NCI-H446 (cell line): ENCODE measurements around the gene HACD2.
A peak's percentile ranks its signal among the peaks of the same experiment; 100 is the strongest.

ENCODE experiments used
- DNase-seq, 2 experiments: peaks; one replicate each; lab custom pipeline; 2025; lab: John Stamatoyannopoulos, UW

The HACD2 gene

DNA sequence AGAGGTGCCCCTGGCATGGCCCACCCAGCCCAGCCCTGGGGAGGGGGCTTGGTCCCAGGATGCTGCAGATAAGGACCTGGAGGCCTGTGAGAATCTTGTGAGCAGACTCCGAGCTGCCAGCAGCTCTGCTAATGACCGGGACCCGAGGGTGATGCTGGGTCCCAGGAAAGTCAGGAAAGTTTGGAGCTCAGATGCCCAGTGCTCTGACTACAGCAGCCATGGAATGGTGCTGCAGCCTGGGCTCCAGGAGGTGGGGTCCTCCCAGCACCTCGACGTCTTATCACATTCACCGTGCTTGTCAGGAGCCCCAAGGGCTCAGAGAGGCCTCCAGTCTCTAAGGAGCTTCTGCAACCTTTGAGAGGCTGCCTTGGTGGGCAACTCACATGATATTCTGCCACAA lies 101.7 kb downstream of the HACD2 start:
- DNase-seq, result no peak

- DNase-seq, result no peak
These were observed 103.0 kb downstream of the HACD2 start for GRCh38 chr3:123481722-123482457.

- no peak for DNase-seq
These were observed 103.8 kb downstream of the HACD2 start for GRCh38 chr3:123481071-123481470.

DNA sequence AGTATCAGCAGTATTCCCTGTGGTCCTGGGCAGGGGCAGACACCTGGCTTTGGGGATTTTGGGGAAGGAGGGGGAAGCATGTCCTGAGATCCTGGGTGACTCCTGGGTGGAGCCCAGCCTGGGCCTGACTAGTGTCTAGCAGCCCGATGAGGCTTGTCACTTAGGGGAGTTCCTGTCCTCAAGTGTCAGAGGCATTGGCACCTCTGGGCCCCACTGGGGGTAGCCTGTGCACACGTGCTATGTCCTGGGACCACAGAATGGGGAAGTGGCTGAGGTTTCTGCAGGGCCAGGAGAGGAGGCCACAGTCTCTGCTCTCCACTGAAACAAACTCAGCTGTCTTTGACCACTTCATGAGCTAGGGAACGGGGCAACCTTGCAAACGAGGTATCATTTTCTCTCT lies 104.4 kb downstream of the HACD2 start:
- DNase-seq, result no peak

DNA sequence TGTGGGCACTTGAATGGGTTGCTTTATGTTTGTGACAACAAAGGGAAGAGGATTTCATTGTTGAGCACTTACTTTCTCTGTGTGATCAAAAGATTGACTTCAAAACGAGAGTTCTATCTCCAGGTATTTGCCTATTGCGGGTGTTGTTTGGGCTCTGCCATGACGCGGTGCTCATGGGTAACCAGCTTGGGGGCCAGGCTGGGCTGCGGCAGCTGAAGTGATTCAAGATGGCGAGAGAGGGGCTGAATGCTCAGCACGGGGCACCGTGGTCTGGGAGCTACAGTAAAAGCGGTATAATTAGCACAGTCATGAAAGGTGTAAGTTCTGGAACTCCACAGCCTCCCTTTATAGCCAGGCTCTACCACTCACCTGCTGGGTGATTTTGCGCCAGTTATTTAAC lies 105.0 kb downstream of the HACD2 start:
- no peak for DNase-seq

DNA sequence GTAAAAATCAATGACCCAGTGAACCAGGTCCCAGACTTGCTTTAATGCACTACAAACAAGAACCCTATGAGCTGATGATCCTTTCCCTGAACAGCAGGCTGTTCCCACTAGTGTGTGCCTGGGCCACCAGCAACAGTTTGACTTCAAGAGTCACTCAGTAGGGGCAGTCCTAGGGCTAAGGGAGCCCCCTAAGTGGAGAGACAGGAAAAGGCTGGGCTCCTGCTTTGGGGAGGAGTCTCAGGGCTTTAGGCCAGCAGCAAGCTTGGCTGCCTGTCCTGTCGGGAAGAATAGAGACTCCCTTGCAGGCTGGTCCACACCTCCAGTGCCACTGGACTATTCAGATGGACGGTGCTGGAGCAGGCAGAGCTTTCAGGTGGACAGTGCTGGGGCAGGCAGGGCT lies 106.5 kb downstream of the HACD2 start:
- DNase-seq, result no peak

DNA sequence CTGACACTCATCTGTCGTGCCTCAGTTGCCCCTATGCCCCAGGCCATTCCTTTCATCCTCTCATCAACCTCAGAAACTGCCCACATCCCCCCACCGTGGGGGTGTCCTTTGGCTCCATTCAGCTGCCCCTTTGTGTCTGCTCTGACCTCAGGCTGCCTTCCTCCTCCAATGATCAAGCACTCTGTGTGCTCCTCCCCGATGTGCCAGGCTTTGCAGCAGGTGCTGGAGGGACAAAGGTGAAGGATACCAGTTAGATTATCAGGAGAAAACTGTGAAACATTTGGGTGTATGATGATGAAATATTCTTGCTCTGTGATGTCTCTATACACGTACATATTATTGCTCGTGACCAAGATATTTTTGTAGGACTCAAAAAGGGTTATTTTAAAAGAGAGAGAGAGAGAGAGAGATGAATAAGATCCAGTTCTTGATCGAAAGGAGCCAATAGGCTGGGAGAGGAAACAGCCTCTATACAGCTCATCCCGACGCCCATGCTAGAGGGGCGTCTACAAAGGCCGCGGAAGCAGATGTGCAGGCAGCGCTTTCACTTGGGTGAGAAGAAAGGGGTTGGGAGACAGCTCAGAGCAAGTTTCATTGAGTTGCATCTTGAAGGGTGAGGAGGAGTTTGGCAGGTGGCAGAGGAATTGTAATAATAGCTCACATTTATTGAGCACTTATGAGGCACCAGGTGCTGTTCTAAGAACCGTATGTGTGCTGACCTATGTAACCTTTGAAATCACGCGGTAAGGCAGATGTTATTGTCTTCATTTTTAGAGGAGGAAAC lies 107.7 kb downstream of the HACD2 start:
- DNase-seq, result no peak

DNA sequence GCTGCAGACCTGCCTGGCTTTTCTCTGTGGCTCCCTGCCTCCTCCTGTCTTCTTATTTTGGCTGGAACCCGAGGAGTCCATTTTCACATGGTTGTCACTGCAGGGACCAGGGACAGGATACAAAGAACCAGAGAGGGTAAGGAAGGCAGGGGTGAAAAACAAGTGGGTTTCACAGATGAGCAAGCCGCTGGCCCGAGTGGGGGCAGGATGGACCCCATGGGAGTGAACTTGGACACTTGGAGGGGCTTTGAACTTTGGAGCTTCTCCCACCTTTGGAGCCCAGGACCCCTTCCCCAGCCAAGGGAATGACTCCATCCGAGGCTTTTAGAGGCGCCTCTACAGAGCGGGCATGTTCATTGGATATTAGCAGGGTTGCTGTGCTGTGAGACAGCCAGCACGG lies 109.1 kb downstream of the HACD2 start:
- no peak for DNase-seq

DNA sequence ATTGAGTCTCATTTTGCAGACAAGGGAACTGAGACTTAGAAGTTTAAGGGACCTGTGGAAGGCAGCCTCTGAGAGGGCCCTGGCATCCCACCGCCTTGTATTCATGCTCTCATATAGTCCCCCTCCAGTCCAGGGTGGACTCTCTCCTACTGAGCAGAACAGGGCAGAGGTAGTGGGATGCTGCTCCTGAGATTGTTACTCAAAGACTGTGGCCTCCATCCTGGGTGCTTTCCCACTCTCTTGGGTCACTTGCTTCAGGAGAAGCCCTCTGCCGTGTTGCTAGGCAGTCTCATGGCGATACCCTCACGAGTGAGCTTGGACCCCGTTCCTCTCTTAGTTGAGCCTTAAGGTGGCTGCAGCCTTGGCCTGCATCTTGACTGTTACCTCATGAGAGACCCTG lies 113.7 kb downstream of the HACD2 start:
- no peak for DNase-seq

DNA sequence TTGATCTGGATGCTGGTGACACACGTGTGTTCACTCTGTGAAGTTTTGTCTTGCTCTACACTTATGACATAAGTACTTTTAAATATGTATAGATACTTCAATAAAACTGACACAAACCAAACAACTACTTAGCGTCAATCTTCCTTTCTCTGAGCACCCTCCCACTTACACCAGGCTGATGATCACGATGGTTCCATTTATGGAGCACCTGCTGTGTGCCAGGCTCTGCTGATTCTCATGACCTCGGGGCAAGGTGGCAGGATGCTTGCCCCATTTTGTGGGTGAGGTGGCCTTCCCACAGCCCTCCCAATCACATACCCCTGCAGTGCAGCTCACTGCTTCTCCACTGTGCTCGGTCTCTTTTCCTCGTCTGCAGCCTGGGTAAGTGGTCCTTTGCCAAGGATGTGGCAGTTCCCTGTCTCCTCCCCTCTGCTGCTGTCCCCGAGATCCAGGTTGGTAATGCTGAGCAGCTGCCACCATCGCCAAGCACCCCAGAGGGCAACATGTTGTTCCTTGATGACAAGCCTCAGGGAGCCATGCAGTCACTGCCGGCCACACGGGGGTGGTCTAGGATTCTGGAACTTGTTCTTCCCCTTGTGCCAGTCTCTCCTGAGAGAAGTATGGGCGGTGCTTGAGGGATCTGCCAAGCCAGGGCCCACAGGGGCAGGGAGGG lies 115.4 kb downstream of the HACD2 start:
- DNase-seq, result no peak

- DNase-seq, result no peak
These were observed 117.8 kb downstream of the HACD2 start for GRCh38 chr3:123467046-123467445.

GRCh38 chr3:123464211-123464610 lies 120.6 kb downstream of the HACD2 start:
- DNase-seq, result no peak

- DNase-seq, result no peak
These were observed 125.0 kb downstream of the HACD2 start for GRCh38 chr3:123459862-123460261.

DNA sequence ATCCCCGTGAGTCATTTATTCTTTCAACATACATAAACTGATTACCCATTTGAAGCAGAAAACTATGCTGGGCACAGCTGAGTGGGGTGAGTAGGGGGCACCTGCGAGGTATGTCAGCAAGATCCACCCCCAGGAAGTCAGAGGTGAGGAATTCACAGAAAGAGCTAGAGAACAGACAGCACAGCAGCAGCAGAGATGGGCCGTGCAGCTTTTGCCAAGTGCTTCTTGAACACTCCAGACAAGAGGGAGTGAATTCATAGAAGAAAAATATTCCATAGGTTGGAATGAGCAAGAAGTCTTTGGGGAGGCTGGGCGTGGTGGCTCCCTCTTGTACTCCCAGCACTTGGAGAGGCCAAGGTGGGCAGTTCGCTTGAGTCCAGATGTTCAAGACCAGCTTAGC lies 126.6 kb downstream of the HACD2 start:
- DNase-seq, result no peak

- DNase-seq, result no peak
These were observed 127.0 kb downstream of the HACD2 start for GRCh38 chr3:123457841-123458240.

GRCh38 chr3:123453675-123454074 lies 131.2 kb downstream of the HACD2 start:
- DNase-seq, result no peak

DNA sequence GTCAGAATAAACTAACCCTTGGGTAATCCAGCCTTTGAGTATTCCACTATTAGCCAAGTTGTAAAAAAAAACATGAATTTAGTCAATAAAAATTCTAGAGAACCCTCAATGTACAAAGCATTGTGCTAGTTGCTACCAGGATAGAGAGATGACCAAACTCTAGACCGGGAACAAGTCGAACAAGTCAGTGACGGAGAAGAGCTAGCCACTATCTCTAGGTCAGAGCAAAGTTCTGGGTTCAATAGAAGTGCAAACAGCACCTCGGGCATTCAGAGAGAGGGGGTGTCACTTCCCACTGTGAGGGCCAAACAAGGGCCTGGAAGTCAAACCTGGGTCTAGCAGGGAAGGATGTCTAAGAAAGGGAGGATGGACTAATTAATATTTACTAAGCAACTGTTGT lies 133.7 kb downstream of the HACD2 start:
- no peak for DNase-seq

GRCh38 chr3:123449997-123450604 lies 134.8 kb downstream of the HACD2 start:
- peak in 1 of 2 experiments; percentile 6 for DNase-seq

GRCh38 chr3:123449102-123449996 lies 135.5 kb downstream of the HACD2 start:
- DNase-seq, result no peak

- no peak for DNase-seq
These were observed 136.2 kb downstream of the HACD2 start, which contains the start of gene ADCY5 for GRCh38 chr3:123448536-123449101. ADCY5 (minus strand) TSS chr3:123449090; CDS start chr3:123448545, 545 bp downstream.
